Neuronal stem cell (in vitro differentiated cells): ENCODE results near the gene PARM1.

ENCODE experiments used
- DNase-seq: peaks from one replicate; pipeline ENCODE4 v3.0.0-alpha.2; 2013; ENCODE audit warnings: low spot score
- H2AFZ ChIP-seq: one replicate; pipeline ENCODE4 v1.6.1; 2013; ENCODE audit warnings: mild to moderate bottlenecking, low read length, inconsistent platforms
- H2AK5ac ChIP-seq: 2 replicates; pipeline ENCODE4 v1.6.1; 2013; ENCODE audit warnings: low read depth, mild to moderate bottlenecking, inconsistent platforms, low read length, moderate library complexity, mixed read lengths
- H2BK120ac ChIP-seq: 2 replicates; pipeline ENCODE4 v1.6.1; 2013; ENCODE audit warnings: low read depth, mild to moderate bottlenecking, inconsistent platforms, low read length, moderate library complexity, mixed read lengths
- H2BK12ac ChIP-seq: one replicate; pipeline ENCODE4 v1.6.1; 2013; ENCODE audit warnings: low read length, inconsistent platforms
- H2BK15ac ChIP-seq: 2 replicates; pipeline ENCODE4 v1.6.1; 2013; ENCODE audit warnings: mild to moderate bottlenecking, low read length, inconsistent platforms, mixed read lengths
- H2BK5ac ChIP-seq: one replicate; pipeline ENCODE4 v1.6.1; 2013; ENCODE audit warnings: inconsistent platforms, mild to moderate bottlenecking, low read length, moderate library complexity
- H3K14ac ChIP-seq: one replicate; pipeline ENCODE4 v1.6.1; 2013; ENCODE audit warnings: low read length, inconsistent platforms
- H3K18ac ChIP-seq: 2 replicates; pipeline ENCODE4 v1.6.1; 2013; ENCODE audit warnings: low read length, inconsistent platforms
- H3K23ac ChIP-seq: 2 replicates; pipeline ENCODE4 v1.6.1; 2013; ENCODE audit warnings: low read depth, mild to moderate bottlenecking, mixed read lengths, low read length, inconsistent platforms; ENCODE audit not compliant: poor library complexity
- H3K27ac ChIP-seq: replicated peaks from 3 replicates; pipeline ENCODE4 v1.5.1; 2013; ENCODE audit warnings: low read length, inconsistent platforms
- H3K27me3 ChIP-seq, 3 experiments: 2 replicates each; pipeline ENCODE4 v1.6.1; 2013; ENCODE audit warnings: low read length in 3 of 3, mild to moderate bottlenecking in 2 of 3, inconsistent platforms in 1 of 3, low read depth in 1 of 3, mixed read lengths in 1 of 3, moderate library complexity in 1 of 3; ENCODE audit not compliant: control insufficient read depth in 3 of 3, insufficient read depth in 3 of 3
- H3K36me3 ChIP-seq, 2 donors: replicated peaks in 1 of 2; 2 replicates each; pipeline ENCODE4 v1.6.1; 2013; ENCODE audit warnings: low read length in 2 of 2; ENCODE audit not compliant: control insufficient read depth in 2 of 2, insufficient read depth in 2 of 2
- H3K4ac ChIP-seq: 2 replicates; pipeline ENCODE4 v1.6.1; 2013; ENCODE audit warnings: inconsistent platforms, mild to moderate bottlenecking, low read length, moderate library complexity
- H3K4me1 ChIP-seq, 2 donors: 1 replicate in 1 of 2; 2 replicates in 1 of 2; pipeline ENCODE4 v1.6.1; 2013; ENCODE audit warnings: low read length in 2 of 2, low read depth in 1 of 2; ENCODE audit not compliant: control insufficient read depth in 2 of 2, insufficient read depth in 1 of 2
- H3K4me2 ChIP-seq: one replicate; pipeline ENCODE4 v1.6.1; 2013; ENCODE audit warnings: mild to moderate bottlenecking, low read length, inconsistent platforms; ENCODE audit not compliant: insufficient read depth, poor library complexity, severe bottlenecking
- H3K4me3 ChIP-seq, 2 donors: 2 replicates each; pipeline ENCODE4 v1.5.1; 2013; ENCODE audit warnings: low read length in 2 of 2, mild to moderate bottlenecking in 2 of 2, inconsistent platforms in 1 of 2, moderate library complexity in 1 of 2
- H3K79me1 ChIP-seq: one replicate; pipeline ENCODE4 v1.6.1; 2013; ENCODE audit warnings: low read depth, mild to moderate bottlenecking, inconsistent platforms, low read length, moderate library complexity
- H3K9ac ChIP-seq: one replicate; pipeline ENCODE4 v1.6.1; 2013; ENCODE audit warnings: mild to moderate bottlenecking, low read depth, low read length, inconsistent platforms; ENCODE audit not compliant: poor library complexity
- H3K9me3 ChIP-seq, 2 donors: replicated peaks in 1 of 2; 2 replicates each; pipeline versions ENCODE3 to v1.6.1; 2013; ENCODE audit warnings: low read length in 2 of 2, mild to moderate bottlenecking in 2 of 2, inconsistent platforms in 1 of 2, low read depth in 1 of 2, mixed read lengths in 1 of 2, moderate library complexity in 1 of 2; ENCODE audit not compliant: control insufficient read depth in 2 of 2, insufficient read depth in 1 of 2
- H4K8ac ChIP-seq: one replicate; pipeline ENCODE4 v1.6.1; 2013; ENCODE audit warnings: low read depth, mild to moderate bottlenecking, inconsistent platforms, low read length, moderate library complexity
- H4K91ac ChIP-seq: one replicate; pipeline ENCODE4 v1.6.1; 2013; ENCODE audit warnings: low read length, low read depth, mild to moderate bottlenecking, inconsistent platforms; ENCODE audit not compliant: poor library complexity
- WGBS, 2 donors: extraction: QIAGEN DNeasy Blood & Tissue Kit; methylation state at CpG; one replicate each; pipeline ENCODE4 v1.1.7; 2013; ENCODE audit warnings: missing lambda C conversion rate in 2 of 2, mixed read lengths in 1 of 2; ENCODE audit not compliant: insufficient read length in 2 of 2, insufficient replicate concordance in 1 of 2; ENCODE audit errors: extremely low coverage in 2 of 2; 5-methylcytosine and 5-hydroxymethylcytosine counted together

The PARM1 gene

GRCh38 chr4:74968456-74969164 lies 35.7 kb downstream of the PARM1 start:
- Histone ChIP-seq H3K36me3 (no peaks in the 10 kb centered on the region), H3K4me3 (no peak overlapping the region), H2BK15ac (no peak overlapping the region), H2BK12ac (no peak overlapping the region), H3K4me2 (no peak overlapping the region), H3K18ac (no peak overlapping the region), H3K27ac (no peak overlapping the region), H3K9me3 (no peaks in the 10 kb centered on the region), H2AFZ (no peak overlapping the region), H3K23ac (no peak overlapping the region), H4K91ac (no peak overlapping the region), H2BK120ac (no peak overlapping the region), H4K8ac (no peak overlapping the region), H2BK5ac (no peak overlapping the region), H3K9ac (no peak overlapping the region), H3K27me3 (no peaks in the 10 kb centered on the region), H3K14ac (no peak overlapping the region), H3K4me1 (no peaks in the 10 kb centered on the region), H3K4ac (no peak overlapping the region), H3K79me1 (no peaks in the 10 kb centered on the region), H2AK5ac (no peak overlapping the region)
- WGBS, 2 donors = no CpG with 5 or more reads among the region's 2 CpGs
- DNase-seq = no peak

GRCh38 chr4:74969507-74970474 lies 36.9 kb downstream of the PARM1 start:
- Histone ChIP-seq H3K27me3 (no peaks in the 10 kb centered on the region), H2AFZ (no peak overlapping the region), H2BK12ac (no peak overlapping the region), H3K23ac (no peak overlapping the region), H3K9ac (no peak overlapping the region), H2AK5ac (no peak overlapping the region), H3K9me3 (no peaks in the 10 kb centered on the region), H4K91ac (no peak overlapping the region), H3K4me1 (no peaks in the 10 kb centered on the region), H3K14ac (no peak overlapping the region), H3K4ac (no peak overlapping the region), H3K79me1 (no peaks in the 10 kb centered on the region), H3K4me3 (no peak overlapping the region), H3K4me2 (no peak overlapping the region), H3K18ac (no peak overlapping the region), H2BK5ac (no peak overlapping the region), H2BK15ac (no peak overlapping the region), H4K8ac (no peak overlapping the region), H3K36me3 (no peaks in the 10 kb centered on the region), H3K27ac (no peak overlapping the region), H2BK120ac (no peak overlapping the region)
- WGBS, 2 donors = no CpG with 5 or more reads among the region's 9 CpGs
- DNase-seq = no peak

- no peaks in the 10 kb centered on the region for H3K79me1 ChIP-seq
- no peak overlapping the region for H3K4me2 ChIP-seq
- no peak overlapping the region for H3K4me3 ChIP-seq
- no peak overlapping the region for H2BK15ac ChIP-seq
- no peak overlapping the region for H2BK120ac ChIP-seq
- no peaks in the 10 kb centered on the region for H3K27me3 ChIP-seq
- no peak overlapping the region for H3K4ac ChIP-seq
- WGBS, 2 donors = no CpG with 5 or more reads among the region's 1 CpG
- H4K91ac ChIP-seq = no peak overlapping the region
- H2AFZ ChIP-seq = no peak overlapping the region
- no peak overlapping the region for H2BK12ac ChIP-seq
- no peak overlapping the region for H2BK5ac ChIP-seq
- no peak overlapping the region for H3K18ac ChIP-seq
- no peak overlapping the region for H3K9ac ChIP-seq
- no peaks in the 10 kb centered on the region for H3K36me3 ChIP-seq
- H3K4me1 ChIP-seq = no peaks in the 10 kb centered on the region
- DNase-seq = no peak
- no peak overlapping the region for H4K8ac ChIP-seq
- H3K14ac ChIP-seq = no peak overlapping the region
- no peak overlapping the region for H3K27ac ChIP-seq
- H3K23ac ChIP-seq = no peak overlapping the region
- H2AK5ac ChIP-seq = no peak overlapping the region
- H3K9me3 ChIP-seq = no peaks in the 10 kb centered on the region
These were observed 37.7 kb downstream of the PARM1 start for GRCh38 chr4:74970577-74970976.

- Histone ChIP-seq H3K27me3 (no peaks in the 10 kb centered on the region), H3K9ac (no peak overlapping the region), H3K4me1 (no peaks in the 10 kb centered on the region), H3K27ac (no peak overlapping the region), H2AFZ (no peak overlapping the region), H2BK12ac (no peak overlapping the region), H3K23ac (no peak overlapping the region), H3K4ac (no peak overlapping the region), H3K4me2 (no peak overlapping the region), H4K91ac (no peak overlapping the region), H3K9me3 (no peaks in the 10 kb centered on the region), H2BK5ac (no peak overlapping the region), H3K18ac (no peak overlapping the region), H2AK5ac (no peak overlapping the region), H4K8ac (no peak overlapping the region), H3K36me3 (no peaks in the 10 kb centered on the region), H3K4me3 (no peak overlapping the region), H3K79me1 (no peaks in the 10 kb centered on the region), H2BK15ac (no peak overlapping the region), H3K14ac (no peak overlapping the region), H2BK120ac (no peak overlapping the region)
- no peak for DNase-seq
- no CpG with 5 or more reads among the region's 1 CpG for WGBS, 2 donors
These were observed 38.9 kb downstream of the PARM1 start for GRCh38 chr4:74971862-74972261.
